HEK293 (cell line): Measurements from ENCODE around the gene COX7A2.

Experiments used
- CTCF ChIA-PET: fragments of 350-600 bp; formaldehyde crosslinking; extraction: SDS; loops from one replicate; lab custom pipeline; 2021; ENCODE audit warnings: antibody characterized with exemption; lab: Yijun Ruan, JAX
- POLR2A ChIA-PET: fragments of 300-600 bp; formaldehyde crosslinking; extraction: SDS; loops from one replicate; lab custom pipeline; 2020; ENCODE audit warnings: antibody characterized with exemption, inconsistent platforms; lab: Yijun Ruan, JAX
- H3K27ac ChIP-seq: fragments of 200-500 bp; sonication (Bioruptor generic); 2 replicates; pipeline ENCODE4 v1.5.1; 2014; ENCODE audit warnings: low read depth, low read length, control low read depth, inconsistent platforms; ENCODE audit errors: extremely low read depth
- H3K36me3 ChIP-seq, 2 experiments: fragments of 200-500 bp in 1 of 2; sonication (Bioruptor generic) in 1 of 2; 1 replicate in 1 of 2; 2 replicates in 1 of 2; pipeline ENCODE4 v1.5.1; 2014 to 2017; ENCODE audit warnings: inconsistent platforms in 2 of 2, low read length in 2 of 2; ENCODE audit not compliant: control insufficient read depth in 2 of 2, insufficient read depth in 1 of 2
- H3K4me1 ChIP-seq: fragments of 200-500 bp; sonication (Bioruptor generic); 2 replicates; pipeline ENCODE4 v1.5.1; 2014; ENCODE audit warnings: mild to moderate bottlenecking, low read length, inconsistent platforms; ENCODE audit not compliant: control insufficient read depth, insufficient read depth
- H3K4me3 ChIP-seq: 2 replicates; pipeline ENCODE4 v1.5.1; 2011; ENCODE audit warnings: low read depth, mild to moderate bottlenecking, control low read depth, low read length, moderate library complexity
- H3K9me3 ChIP-seq: fragments of 200-500 bp; sonication (Bioruptor generic); 2 replicates; pipeline ENCODE4 v1.5.1; 2014; ENCODE audit warnings: low read depth, low read length, inconsistent platforms; ENCODE audit not compliant: control insufficient read depth, insufficient read depth
- AEBP2 ChIP-seq: fragments of 450-650 bp; formaldehyde crosslinking; IDR thresholded peaks from 2 replicates; pipeline ENCODE4 v1.5.1; 2016; ENCODE audit warnings: missing biosample characterization, missing genetic modification characterization, borderline replicate concordance
- HOXD13 ChIP-seq: sonication (generic); formaldehyde crosslinking; IDR thresholded peaks from 2 replicates; pipeline ENCODE4 v1.8.0; 2022; ENCODE audit warnings: missing genetic modification reagents, borderline replicate concordance
- OVOL3 ChIP-seq: fragments of 450-650 bp; formaldehyde crosslinking; IDR thresholded peaks from 2 replicates; pipeline ENCODE4 v1.5.1; 2016; ENCODE audit warnings: missing biosample characterization, missing genetic modification characterization
- PRDM6 ChIP-seq: fragments of 450-650 bp; formaldehyde crosslinking; IDR thresholded peaks from 2 replicates; pipeline ENCODE4 v1.5.1; 2017; ENCODE audit warnings: missing biosample characterization, missing genetic modification characterization
- SALL2 ChIP-seq: fragments of 450-650 bp; formaldehyde crosslinking; IDR thresholded peaks from 2 replicates; pipeline ENCODE4 v1.5.0; 2017; ENCODE audit warnings: missing biosample characterization, mild to moderate bottlenecking, missing genetic modification characterization, borderline replicate concordance
- SP3 ChIP-seq: fragments of 450-650 bp; formaldehyde crosslinking; IDR thresholded peaks from 2 replicates; pipeline ENCODE4 v1.5.1; 2016; ENCODE audit warnings: missing biosample characterization, missing genetic modification characterization
- ZBTB11 ChIP-seq: fragments of 450-650 bp; formaldehyde crosslinking; conservative IDR thresholded peaks from 2 replicates; pipeline ENCODE4 v1.5.1; 2016; ENCODE audit warnings: low read depth, missing biosample characterization, missing genetic modification characterization
- ZFP69B ChIP-seq: fragments of 450-650 bp; formaldehyde crosslinking; IDR thresholded peaks from 2 replicates; pipeline ENCODE4 v1.5.1; 2016; ENCODE audit warnings: missing biosample characterization, missing genetic modification characterization
- ZNF24 ChIP-seq: fragments of 450-650 bp; formaldehyde crosslinking; IDR thresholded peaks from 2 replicates; pipeline ENCODE4 v1.5.1; 2016; ENCODE audit warnings: missing biosample characterization, missing genetic modification characterization
- ZNF292 ChIP-seq: fragments of 450-650 bp; formaldehyde crosslinking; IDR thresholded peaks from 2 replicates; pipeline ENCODE4 v1.5.1; 2016; ENCODE audit warnings: low read depth, missing biosample characterization, missing genetic modification characterization, borderline replicate concordance
- ZNF391 ChIP-seq: fragments of 450-650 bp; formaldehyde crosslinking; IDR thresholded peaks from 2 replicates; pipeline ENCODE4 v1.5.1; 2016; ENCODE audit warnings: low read depth, missing biosample characterization, missing genetic modification characterization, borderline replicate concordance
- ZNF398 ChIP-seq: fragments of 450-650 bp; formaldehyde crosslinking; IDR thresholded peaks from 2 replicates; pipeline ENCODE4 v1.5.1; 2017; ENCODE audit warnings: missing biosample characterization, missing genetic modification characterization
- ZNF488 ChIP-seq: fragments of 450-650 bp; formaldehyde crosslinking; IDR thresholded peaks from 2 replicates; pipeline ENCODE4 v1.5.1; 2016; ENCODE audit warnings: missing biosample characterization, missing genetic modification characterization
- ZNF571 ChIP-seq: fragments of 450-650 bp; formaldehyde crosslinking; IDR thresholded peaks from 2 replicates; pipeline ENCODE4 v1.5.0; 2017; ENCODE audit warnings: missing biosample characterization, missing genetic modification characterization
- ZNF580 ChIP-seq: fragments of 450-650 bp; formaldehyde crosslinking; IDR thresholded peaks from 2 replicates; pipeline ENCODE4 v1.5.1; 2016; ENCODE audit warnings: missing biosample characterization, missing genetic modification characterization
- ZNF621 ChIP-seq: fragments of 450-650 bp; formaldehyde crosslinking; IDR thresholded peaks from 2 replicates; pipeline ENCODE4 v1.5.1; 2017; ENCODE audit warnings: missing biosample characterization, missing genetic modification characterization
- ZNF629 ChIP-seq: fragments of 450-650 bp; formaldehyde crosslinking; IDR thresholded peaks from 2 replicates; pipeline ENCODE4 v1.5.1; 2017; ENCODE audit warnings: missing biosample characterization, missing genetic modification characterization
- ZNF645 ChIP-seq: fragments of 450-650 bp; formaldehyde crosslinking; IDR thresholded peaks from 2 replicates; pipeline ENCODE4; 2016; ENCODE audit warnings: missing biosample characterization, missing genetic modification characterization
- ZNF707 ChIP-seq: fragments of 450-650 bp; formaldehyde crosslinking; IDR thresholded peaks from 2 replicates; pipeline ENCODE4 v1.5.1; 2016; ENCODE audit warnings: missing biosample characterization, missing genetic modification characterization
- ZNF768 ChIP-seq: fragments of 450-650 bp; formaldehyde crosslinking; IDR thresholded peaks from 2 replicates; pipeline ENCODE4 v1.5.1; 2018; ENCODE audit warnings: missing biosample characterization, mild to moderate bottlenecking, missing genetic modification characterization
- ZNF843 ChIP-seq: fragments of 450-650 bp; formaldehyde crosslinking; IDR thresholded peaks from 2 replicates; pipeline ENCODE4 v1.5.1; 2016; ENCODE audit warnings: missing biosample characterization, missing genetic modification characterization

The COX7A2 gene

GRCh38 chr6:75205776-75206575 lies 37.6 kb downstream of the COX7A2 start, which contains the start of gene COL12A1 (continued):
- TF ChIP-seq ZNF645 (tag by site-specific recombination) (no peak), PRDM6 (tag by site-specific recombination) (no peak), HOXD13 (CRISPR knock-in tag) (no peak), ZNF621 (tag by site-specific recombination) (no peak), ZNF768 (no peak), ZNF707 (no peak), ZNF24 (tag by site-specific recombination) (peak; percentile 70; the same call in 1 of the 2 replicates), ZBTB11 (tag by site-specific recombination) (no peak), ZNF571 (tag by site-specific recombination) (no peak), ZNF580 (tag by site-specific recombination) (no peak), ZNF843 (peak; percentile 54; the same call in 1 of the 2 replicates), AEBP2 (tag by site-specific recombination) (no peak), OVOL3 (no peak), ZNF629 (tag by site-specific recombination) (peak; percentile 87)

GRCh38 chr6:75204959-75205775 lies 38.4 kb downstream of the COX7A2 start:
- POLR2A ChIA-PET = interaction anchor here (1.1 to 2.6 kb wide), 7 partner anchors 12 to 1683 kb away, joined by 3 to 12 read pairs (median 3); partner anchors contain the start of genes COX7A2 and TMEM30A
- H3K27ac ChIP-seq = no peak overlapping the region; the same call in 1 of the 2 replicates
- TF ChIP-seq ZNF843 = no peak
- TF ChIP-seq SP3 (tag by site-specific recombination) = no peak
- TF ChIP-seq SALL2 (tag by site-specific recombination) = no peak
- TF ChIP-seq ZNF391 (tag by site-specific recombination) = no peak
- no peak for TF ChIP-seq ZFP69B (tag by site-specific recombination)
- TF ChIP-seq ZNF488 = no peak
- TF ChIP-seq ZNF398 (tag by site-specific recombination) = peak; percentile 50; the same call in 1 of the 2 replicates
- no peak for TF ChIP-seq ZNF768
- no peak for TF ChIP-seq ZNF292 (tag by site-specific recombination)

More at GRCh38 chr6:75204959-75205775, 38.4 kb downstream of the COX7A2 start:
- Histone ChIP-seq H3K9me3 (no peaks in the 10 kb centered on the region), H3K36me3 (no peaks in the 10 kb centered on the region), H3K4me1 (peaks cover 7% of the 10 kb centered on the region), H3K4me3 (peak overlapping the region; percentile 71)
- CTCF ChIA-PET = interaction anchor here (0.7 to 2.6 kb wide), 32 partner anchors 14 to 1525 kb away, joined by 3 to 14 read pairs (median 4); no protein-coding TSS in a partner anchor
